ENCODE data around the gene NT5E.

GRCh38 chr6:85544776-85545175 lies 94.9 kb downstream of the NT5E start:
- no peak for TF ChIP-seq POLR2A (IDR thresholded peaks at IDR 0.05; ENCODE audit: low read depth, low read length)
- no peak for TF ChIP-seq POU2F2 (IDR thresholded peaks at IDR 0.05; ENCODE audit: low read depth, low read length)
- TF ChIP-seq POLR2AphosphoS5 (IDR thresholded peaks at IDR 0.05; ENCODE audit: low read depth, low read length): no peak
- no peak for TF ChIP-seq TAF1 (IDR thresholded peaks at IDR 0.05; ENCODE audit: low read depth, low read length)
- TF ChIP-seq SPI1 (IDR thresholded peaks at IDR 0.05; ENCODE audit: low read depth, low read length): no peak
- TF ChIP-seq PAX5 (IDR thresholded peaks at IDR 0.05; ENCODE audit: insufficient read depth, low read length, severe bottlenecking): no peak

Measured in GM12891 (cell line).